ENCODE results near the gene BAG1.

BAG1 gene

DNA sequence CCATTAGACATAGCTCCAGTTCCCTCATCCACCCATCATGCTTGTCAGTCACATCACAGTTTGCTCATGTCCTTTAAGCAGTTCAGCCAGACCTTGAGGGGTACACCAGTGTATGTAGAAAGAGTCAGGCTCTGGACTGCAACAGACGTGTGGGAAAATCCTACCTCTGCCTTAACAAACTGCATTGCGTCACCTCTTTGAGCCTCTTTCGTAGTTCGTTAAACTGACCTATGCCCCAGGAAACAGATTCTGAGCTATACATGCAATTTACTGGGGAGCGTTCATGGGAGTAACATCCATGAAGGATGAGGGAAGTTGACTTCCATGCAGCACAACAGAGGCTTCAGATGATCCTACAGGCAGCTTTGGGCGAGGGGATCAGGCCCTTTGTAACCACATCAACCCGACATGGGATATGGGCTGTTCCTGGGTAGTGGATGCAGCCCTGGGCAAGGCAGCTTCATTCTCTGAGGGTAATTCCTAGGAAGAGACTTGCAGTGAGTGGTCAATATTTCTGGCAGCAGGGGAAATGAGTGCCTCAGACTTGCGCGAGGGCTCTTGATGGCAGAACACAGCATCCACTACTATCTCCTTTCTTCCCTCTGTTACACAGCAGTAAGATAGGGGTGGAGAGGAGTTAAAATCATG, 20.2 kb downstream of the BAG1 start:
- H3K36me3 ChIP-seq (ENCODE audit: insufficient read depth, low read length), result no peaks in the 10 kb centered on the region
- H3K9ac ChIP-seq (ENCODE audit: low read depth, low read length), result no peak overlapping the region
- no peaks in the 10 kb centered on the region for H3K4me1 ChIP-seq (ENCODE audit: insufficient read depth, low read length)
- no peaks in the 10 kb centered on the region for H3K9me3 ChIP-seq (ENCODE audit: control insufficient read depth, insufficient read depth, low read length)

DNA sequence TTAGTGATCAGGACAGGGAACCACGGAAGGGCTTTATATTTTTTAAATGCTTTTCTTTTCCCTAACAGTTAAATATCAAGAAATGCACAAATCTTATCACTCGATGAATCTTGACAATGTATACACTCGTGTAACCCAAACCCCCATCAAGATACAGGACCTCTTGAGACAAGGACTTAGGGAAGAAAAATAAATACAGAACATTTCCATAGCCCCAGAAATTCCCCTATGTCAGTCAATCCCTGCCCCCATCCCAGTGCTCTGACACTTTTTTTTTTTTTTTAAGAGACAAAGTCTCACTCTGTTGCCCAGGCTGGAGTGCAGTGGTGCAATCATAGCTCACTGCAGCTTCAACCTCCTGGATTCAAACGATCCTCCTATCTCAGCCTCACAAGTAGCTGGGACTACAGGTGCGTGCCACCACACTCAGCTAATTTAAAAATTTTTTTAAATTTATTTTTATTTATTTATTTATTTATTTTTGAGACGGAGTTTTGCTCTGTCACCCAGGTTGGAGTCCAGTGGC, 21.8 kb downstream of the BAG1 start:
- Histone ChIP-seq H3K9me3 (ENCODE audit: control insufficient read depth, insufficient read depth, low read length) (no peaks in the 10 kb centered on the region), H3K36me3 (ENCODE audit: insufficient read depth, low read length) (no peaks in the 10 kb centered on the region), H3K9ac (ENCODE audit: low read depth, low read length) (no peak overlapping the region), H3K4me1 (ENCODE audit: insufficient read depth, low read length) (no peaks in the 10 kb centered on the region)

DNA sequence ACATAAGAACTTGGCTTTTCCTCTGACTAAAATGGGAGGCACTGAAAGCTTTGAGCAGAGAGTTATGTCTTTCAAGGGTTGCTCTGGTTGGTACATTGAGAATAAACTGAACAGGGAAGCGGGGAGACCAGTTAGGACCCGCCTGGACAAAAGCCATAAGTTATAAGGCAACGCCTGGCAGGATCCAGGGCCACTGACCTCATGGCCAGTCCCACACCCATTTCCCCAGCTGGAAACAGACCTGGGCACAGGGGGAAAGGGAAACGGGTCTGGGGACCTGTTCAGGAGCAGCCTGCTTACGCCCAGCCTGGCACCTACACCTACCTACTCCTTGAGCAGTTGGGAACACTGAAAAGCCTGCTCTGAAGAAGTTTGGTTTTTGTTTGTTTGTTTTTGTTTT, 23.2 kb downstream of the BAG1 start:
- H3K9me3 ChIP-seq (ENCODE audit: control insufficient read depth, insufficient read depth, low read length), result no peaks in the 10 kb centered on the region
- no peaks in the 10 kb centered on the region for H3K36me3 ChIP-seq (ENCODE audit: insufficient read depth, low read length)
- no peak overlapping the region for H3K9ac ChIP-seq (ENCODE audit: low read depth, low read length)
- H3K4me1 ChIP-seq (ENCODE audit: insufficient read depth, low read length), result no peaks in the 10 kb centered on the region

DNA sequence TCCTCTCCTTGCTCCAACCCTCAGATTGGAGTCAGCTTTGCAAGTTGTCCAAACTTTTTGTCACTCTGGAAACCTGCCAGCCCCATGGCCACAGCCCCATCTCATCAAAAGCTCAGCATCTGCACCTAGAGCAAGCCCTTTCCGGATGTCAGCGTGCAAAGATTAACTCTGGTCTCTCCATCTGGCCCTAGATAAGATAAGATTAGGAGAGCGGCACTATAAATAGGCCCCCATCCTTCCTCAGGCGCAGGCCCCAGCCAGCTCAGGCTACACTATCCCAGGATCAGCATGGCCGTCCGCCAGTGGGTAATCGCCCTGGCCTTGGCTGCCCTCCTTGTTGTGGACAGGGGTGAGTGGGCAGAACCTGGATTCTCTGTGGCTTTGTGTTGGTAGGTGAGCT, 24.6 kb downstream of the BAG1 start, which contains the start of gene SPINK4:
SPINK4 (plus strand) TSS at position 247 of the 400 bp plus-strand sequence; CDS start at position 289, 42 bp downstream.
- H3K9ac ChIP-seq (ENCODE audit: low read depth, low read length), result no peak within 1 kb of the TSS
- H3K4me1 ChIP-seq (ENCODE audit: insufficient read depth, low read length), result no peaks in the 10 kb centered on the region
- H3K36me3 ChIP-seq (ENCODE audit: insufficient read depth, low read length), result no peaks in the 10 kb centered on the region
- no peaks in the 10 kb centered on the region for H3K9me3 ChIP-seq (ENCODE audit: control insufficient read depth, insufficient read depth, low read length)

DNA sequence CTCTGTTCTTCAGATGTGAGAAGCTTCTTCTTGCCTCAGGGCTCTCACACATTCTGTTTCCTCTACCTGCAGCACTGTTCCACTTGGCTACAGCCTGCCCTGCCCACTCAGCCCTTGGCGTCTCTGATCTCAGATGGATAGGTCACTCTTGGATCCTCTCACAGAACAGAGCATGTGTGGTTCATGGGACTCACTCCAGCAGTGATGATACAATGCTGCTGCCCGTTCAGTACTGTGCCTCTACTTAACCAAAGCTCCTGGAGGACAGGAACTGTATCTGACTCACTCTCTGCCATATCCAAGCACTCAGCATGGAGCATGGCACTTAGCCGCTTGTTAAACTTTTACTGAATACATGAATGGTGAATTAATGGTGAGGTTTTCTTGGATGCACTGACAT, 27.9 kb downstream of the BAG1 start:
- Histone ChIP-seq H3K36me3 (ENCODE audit: insufficient read depth, low read length) (no peaks in the 10 kb centered on the region), H3K4me1 (ENCODE audit: insufficient read depth, low read length) (no peaks in the 10 kb centered on the region), H3K9ac (ENCODE audit: low read depth, low read length) (no peak overlapping the region), H3K9me3 (ENCODE audit: control insufficient read depth, insufficient read depth, low read length) (no peaks in the 10 kb centered on the region)

DNA sequence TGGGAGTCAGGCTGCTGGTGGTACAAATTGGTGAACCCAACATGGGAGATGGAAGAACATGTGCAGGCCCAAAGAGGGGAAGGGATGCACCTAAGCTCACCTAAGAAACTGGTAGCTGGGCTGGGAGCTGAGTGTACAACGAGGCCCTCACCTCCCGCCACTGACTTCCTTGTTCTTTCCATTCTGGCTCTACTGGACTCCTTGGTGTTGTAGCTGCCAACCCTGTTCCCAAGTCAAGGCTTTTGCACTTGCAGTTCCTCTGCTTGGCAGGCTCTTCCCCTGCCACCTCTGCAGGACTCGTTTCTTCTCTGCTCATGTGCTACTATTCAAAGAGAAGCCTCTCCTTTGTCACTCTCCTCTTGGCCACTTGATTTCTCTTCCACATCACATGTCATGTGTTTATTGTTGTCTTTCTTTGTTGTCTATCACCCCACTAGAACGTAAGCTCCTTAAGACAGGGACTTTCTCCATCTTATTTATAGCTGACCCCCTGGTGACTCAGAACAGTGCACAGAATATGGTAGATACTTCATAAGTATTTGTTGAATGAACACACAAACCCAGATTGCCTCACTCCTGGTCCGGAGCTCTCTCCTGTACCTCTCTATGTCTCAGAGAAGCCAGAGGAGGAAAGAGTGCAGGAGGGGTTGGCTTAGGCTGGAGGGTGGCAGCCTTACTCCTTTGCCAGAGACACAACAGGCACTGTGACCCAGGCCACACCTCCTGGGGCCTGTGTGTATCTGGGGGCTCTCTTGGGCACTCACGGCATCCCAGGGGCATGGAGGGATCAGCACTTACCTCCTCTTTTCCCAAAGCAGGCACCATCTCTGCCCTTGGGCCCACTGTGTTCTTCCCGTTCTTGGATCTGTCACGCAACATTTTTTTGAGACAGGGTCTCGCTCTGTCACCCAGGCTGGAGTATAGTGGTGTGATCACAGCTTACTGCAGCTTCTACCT, 29.7 kb downstream of the BAG1 start:
- Histone ChIP-seq H3K9ac (ENCODE audit: low read depth, low read length) (no peak overlapping the region), H3K36me3 (ENCODE audit: insufficient read depth, low read length) (no peaks in the 10 kb centered on the region), H3K9me3 (ENCODE audit: control insufficient read depth, insufficient read depth, low read length) (no peaks in the 10 kb centered on the region), H3K4me1 (ENCODE audit: insufficient read depth, low read length) (no peaks in the 10 kb centered on the region)

DNA sequence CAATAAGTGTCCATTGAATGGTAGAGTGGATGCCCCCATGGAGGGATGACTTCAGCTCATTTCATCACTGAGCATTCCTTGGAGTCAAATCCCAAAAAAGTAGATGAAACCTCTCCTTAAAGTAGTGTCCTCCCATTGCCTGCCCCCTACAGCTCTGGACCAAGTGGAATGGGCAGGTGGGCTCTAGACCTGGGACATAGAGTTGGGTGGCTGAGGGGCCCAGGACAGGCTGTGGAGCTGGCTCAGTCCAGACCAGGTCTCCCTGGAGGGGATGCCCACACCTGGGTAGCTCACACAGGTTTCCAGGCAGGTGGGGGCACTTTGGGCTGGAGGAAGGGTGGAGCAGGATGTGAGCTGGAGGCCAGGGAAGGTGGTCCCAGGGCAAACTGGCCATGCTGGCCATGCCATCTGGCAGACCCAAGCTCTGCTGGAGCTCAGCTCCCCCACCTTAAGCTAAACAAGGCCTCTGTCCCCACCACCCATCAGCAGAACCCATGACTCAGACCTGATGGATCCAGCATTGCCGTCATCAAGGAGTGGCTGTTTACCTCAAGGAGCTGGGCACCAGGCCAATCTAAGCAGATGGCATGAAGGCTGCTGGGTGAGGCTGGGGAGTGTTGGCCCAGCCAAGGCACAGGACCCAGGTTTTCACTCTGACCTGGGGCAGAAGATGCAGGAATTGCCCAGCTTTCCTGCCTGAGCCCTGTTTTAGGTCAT, 30.7 kb downstream of the BAG1 start:
- no peaks in the 10 kb centered on the region for H3K36me3 ChIP-seq (ENCODE audit: insufficient read depth, low read length)
- H3K4me1 ChIP-seq (ENCODE audit: insufficient read depth, low read length), result no peaks in the 10 kb centered on the region
- H3K9ac ChIP-seq (ENCODE audit: low read depth, low read length), result no peak overlapping the region
- no peaks in the 10 kb centered on the region for H3K9me3 ChIP-seq (ENCODE audit: control insufficient read depth, insufficient read depth, low read length)

DNA sequence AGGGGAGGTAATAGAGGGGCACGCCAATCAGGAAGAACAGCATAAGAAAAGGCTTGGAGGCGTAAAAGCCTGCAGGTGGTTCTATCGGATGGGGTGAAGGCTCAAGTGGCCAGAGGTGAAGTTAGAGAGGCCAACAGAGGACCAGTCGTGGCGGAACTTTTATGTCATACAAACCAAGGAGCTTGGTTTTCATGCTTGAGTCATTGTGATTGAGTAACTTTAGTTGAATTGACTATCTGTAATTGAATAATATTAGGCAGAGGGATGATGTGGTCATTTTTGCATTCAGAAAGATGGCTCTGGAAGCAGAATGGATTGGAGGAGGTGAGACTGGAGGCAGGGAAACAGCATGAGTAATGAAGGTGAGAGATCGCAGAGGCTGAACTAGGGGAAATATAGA, 31.7 kb downstream of the BAG1 start:
- no peaks in the 10 kb centered on the region; the same call in 1 of the 2 replicates for H3K4me1 ChIP-seq (ENCODE audit: insufficient read depth, low read length)

DNA sequence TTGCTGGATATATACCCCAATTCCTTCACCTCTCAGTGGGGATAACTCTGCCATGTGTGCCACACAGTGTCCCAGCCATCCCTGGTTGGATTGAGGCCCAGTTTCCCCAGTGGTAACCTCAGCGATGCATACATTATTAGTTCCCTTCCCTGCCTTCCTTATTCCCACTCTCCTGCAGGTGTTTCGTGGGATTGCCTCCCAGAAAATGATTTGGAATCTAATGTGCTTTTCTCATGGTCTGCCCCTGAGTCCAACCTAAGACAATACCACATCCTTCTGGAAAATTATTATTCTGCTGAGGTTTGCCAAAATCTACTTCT, 32.9 kb downstream of the BAG1 start:
- Histone ChIP-seq H3K36me3 (ENCODE audit: insufficient read depth, low read length) (no peaks in the 10 kb centered on the region), H3K9ac (ENCODE audit: low read depth, low read length) (no peak overlapping the region), H3K4me1 (ENCODE audit: insufficient read depth, low read length) (no peaks in the 10 kb centered on the region; the same call in 1 of the 2 replicates), H3K9me3 (ENCODE audit: control insufficient read depth, insufficient read depth, low read length) (no peaks in the 10 kb centered on the region)

More for the DNA sequence above, 31.7 kb downstream of the BAG1 start:
- Histone ChIP-seq H3K9me3 (ENCODE audit: control insufficient read depth, insufficient read depth, low read length) (no peaks in the 10 kb centered on the region), H3K9ac (ENCODE audit: low read depth, low read length) (no peak overlapping the region), H3K36me3 (ENCODE audit: insufficient read depth, low read length) (no peaks in the 10 kb centered on the region)

DNA sequence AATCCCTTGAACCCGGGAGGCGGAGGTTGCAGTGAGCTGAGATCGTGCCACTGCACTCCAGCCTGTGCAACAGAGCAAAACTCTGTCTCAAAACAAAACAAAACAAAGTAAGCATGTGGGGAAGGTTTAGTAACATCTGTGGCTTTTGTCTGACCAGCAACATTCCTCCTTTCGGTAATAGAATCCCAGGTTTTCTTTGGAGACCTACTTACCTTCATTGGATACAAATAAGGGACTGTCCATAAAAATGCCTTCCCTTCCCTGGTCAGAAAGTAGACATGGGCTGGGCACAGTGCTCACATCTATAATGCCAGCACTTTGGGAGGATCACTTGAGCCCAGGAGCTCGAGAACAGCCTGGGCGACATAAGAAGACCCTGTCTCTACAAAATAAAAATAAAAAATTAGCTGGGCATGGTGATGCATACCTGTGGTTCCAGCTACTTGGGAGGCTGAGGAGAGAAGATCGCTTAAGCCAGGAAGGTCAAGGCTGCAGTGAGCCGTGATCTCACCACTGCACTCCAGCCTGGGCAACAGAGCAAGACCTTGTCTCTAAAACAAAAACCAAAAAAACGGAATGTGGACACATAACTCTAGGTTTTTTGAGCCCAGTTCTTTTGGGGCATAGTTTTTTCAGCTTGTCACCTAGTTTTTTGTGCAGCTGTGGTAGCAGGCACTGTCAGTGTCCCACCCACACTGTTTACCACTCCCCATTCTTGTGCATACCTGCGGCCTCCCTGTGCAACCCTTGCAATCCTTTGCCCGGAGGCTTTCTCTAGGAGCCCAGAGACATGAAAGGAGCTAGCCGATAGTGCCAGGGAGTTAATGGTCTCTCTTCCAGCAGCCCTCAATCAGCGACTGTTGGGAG, 33.5 kb downstream of the BAG1 start:
- Histone ChIP-seq H3K9ac (ENCODE audit: low read depth, low read length) (no peak overlapping the region), H3K9me3 (ENCODE audit: control insufficient read depth, insufficient read depth, low read length) (no peaks in the 10 kb centered on the region), H3K36me3 (ENCODE audit: insufficient read depth, low read length) (no peaks in the 10 kb centered on the region), H3K4me1 (ENCODE audit: insufficient read depth, low read length) (no peaks in the 10 kb centered on the region; the same call in 1 of the 2 replicates)

DNA sequence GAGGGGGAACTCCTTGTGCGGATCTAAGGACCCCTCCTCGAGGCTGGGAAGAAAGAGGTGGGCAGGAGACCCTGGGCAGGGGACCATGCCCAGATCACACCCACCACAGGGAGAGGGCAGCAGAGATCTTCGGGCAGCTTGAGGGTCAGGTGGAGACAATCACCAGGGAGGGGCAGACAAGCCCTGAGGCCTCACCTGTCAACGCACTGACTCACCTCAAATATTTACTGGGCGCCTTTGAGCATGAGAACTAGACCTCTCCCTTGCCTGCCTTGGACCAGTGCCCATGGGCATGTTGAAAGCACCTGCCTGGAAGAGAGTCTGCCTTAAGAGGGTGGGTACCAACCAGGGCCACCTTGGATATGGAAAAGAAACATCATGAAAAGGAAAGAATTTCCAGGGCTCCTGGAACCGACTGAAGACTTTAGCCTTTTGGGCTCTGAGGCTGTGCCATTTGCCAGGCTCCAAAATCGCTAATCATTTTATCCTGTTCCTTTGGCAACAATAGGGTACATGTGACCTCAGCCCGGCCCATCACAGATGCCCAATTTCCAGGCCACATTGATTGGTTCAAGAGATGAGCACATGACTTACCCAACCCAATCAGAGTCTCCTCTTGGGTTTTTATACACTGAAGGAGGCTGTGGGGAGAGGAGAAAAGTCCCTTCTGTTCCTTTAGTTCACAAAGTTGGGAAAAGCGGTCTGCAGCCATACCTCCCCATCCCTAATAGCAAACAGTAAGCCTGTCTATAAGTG, 35.0 kb downstream of the BAG1 start:
- Histone ChIP-seq H3K9ac (ENCODE audit: low read depth, low read length) (no peak overlapping the region), H3K36me3 (ENCODE audit: insufficient read depth, low read length) (no peaks in the 10 kb centered on the region), H3K9me3 (ENCODE audit: control insufficient read depth, insufficient read depth, low read length) (no peaks in the 10 kb centered on the region), H3K4me1 (ENCODE audit: insufficient read depth, low read length) (no peaks in the 10 kb centered on the region; the same call in 1 of the 2 replicates)

DNA sequence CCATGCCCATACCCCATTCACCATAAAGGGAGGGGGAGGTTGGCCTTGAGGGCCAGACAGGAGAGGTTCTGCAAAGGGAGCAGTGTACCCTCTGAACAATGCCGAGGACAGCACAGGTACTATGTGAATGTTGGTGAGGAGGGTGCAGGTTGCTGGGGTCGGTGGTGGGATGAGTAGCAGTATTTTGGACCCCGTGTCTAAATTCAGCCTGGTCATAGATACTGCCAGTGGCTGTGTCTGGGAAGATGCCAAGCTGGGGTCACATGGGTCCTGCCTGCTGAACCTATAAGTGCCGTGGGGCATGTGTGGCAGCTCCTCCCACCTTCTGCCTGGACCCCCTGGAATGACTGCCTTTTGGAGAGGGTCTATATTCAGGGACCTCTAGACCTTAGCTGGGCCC, 35.9 kb downstream of the BAG1 start:
- no peaks in the 10 kb centered on the region; the same call in 1 of the 2 replicates for H3K4me1 ChIP-seq (ENCODE audit: insufficient read depth, low read length)
- no peak overlapping the region for H3K9ac ChIP-seq (ENCODE audit: low read depth, low read length)
- no peaks in the 10 kb centered on the region for H3K9me3 ChIP-seq (ENCODE audit: control insufficient read depth, insufficient read depth, low read length)
- no peaks in the 10 kb centered on the region for H3K36me3 ChIP-seq (ENCODE audit: insufficient read depth, low read length)

DNA sequence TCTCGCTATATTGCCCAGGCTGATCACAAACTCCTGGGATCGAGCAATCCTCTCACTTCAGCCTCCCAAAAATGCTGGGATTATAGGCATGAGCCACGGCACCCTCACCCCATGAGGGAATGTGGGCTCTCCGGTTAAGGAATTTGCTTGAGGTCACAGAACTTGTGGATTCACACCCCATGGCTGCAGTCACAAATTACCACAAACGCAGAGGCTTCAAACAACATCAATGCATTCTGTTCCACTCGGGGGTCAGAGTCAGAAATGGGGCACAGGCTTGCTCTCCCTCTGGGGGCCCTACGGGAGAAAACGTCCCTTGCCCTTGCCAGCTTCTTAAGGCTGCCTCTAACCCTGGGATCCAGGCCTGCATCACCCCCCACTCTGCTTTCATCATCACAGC, 36.8 kb downstream of the BAG1 start:
- Histone ChIP-seq H3K9ac (ENCODE audit: low read depth, low read length) (no peak overlapping the region), H3K4me1 (ENCODE audit: insufficient read depth, low read length) (no peaks in the 10 kb centered on the region; the same call in 1 of the 2 replicates), H3K9me3 (ENCODE audit: control insufficient read depth, insufficient read depth, low read length) (no peaks in the 10 kb centered on the region), H3K36me3 (ENCODE audit: insufficient read depth, low read length) (no peaks in the 10 kb centered on the region)

Data from ES-I3 (cell line).